WERI-Rb-1 (cell line): ENCODE measurements around the gene BTG3.

ENCODE experiments used
- DNase-seq: peaks from one replicate; pipeline ENCODE4 v3.0.0-alpha.2; 2020
- H3K27ac ChIP-seq: fragments of 250-450 bp; sonication (Bioruptor Pico); 2 replicates; pipeline ENCODE4 v1.5.1; 2020; ENCODE audit warnings: mild to moderate bottlenecking, moderate library complexity
- H3K27me3 ChIP-seq: fragments of 250-450 bp; sonication (Bioruptor Pico); 2 replicates; pipeline ENCODE4 v1.5.1; 2021; ENCODE audit warnings: mild to moderate bottlenecking, low read depth, moderate library complexity; ENCODE audit not compliant: insufficient read depth, severe bottlenecking
- H3K36me3 ChIP-seq: fragments of 250-450 bp; sonication (Bioruptor Pico); 2 replicates; pipeline ENCODE4 v1.5.1; 2020; ENCODE audit warnings: mild to moderate bottlenecking, moderate library complexity
- H3K4me3 ChIP-seq: 2 replicates; pipeline ENCODE4 v1.5.1; 2011; ENCODE audit warnings: low read depth, mild to moderate bottlenecking, control low read depth, low read length
- H3K9me3 ChIP-seq: fragments of 250-450 bp; sonication (Bioruptor Pico); 2 replicates; pipeline ENCODE4 v1.5.1; 2021; ENCODE audit warnings: mild to moderate bottlenecking, moderate library complexity; ENCODE audit not compliant: severe bottlenecking
- TF ChIP-seq, protein P1 (sequence below): IDR thresholded peaks from 2 replicates; pipeline ENCODE4 v1.5.1; 2011; ENCODE audit warnings: low read depth, mild to moderate bottlenecking, control low read depth, inconsistent platforms, low read length

The BTG3 gene

DNA sequence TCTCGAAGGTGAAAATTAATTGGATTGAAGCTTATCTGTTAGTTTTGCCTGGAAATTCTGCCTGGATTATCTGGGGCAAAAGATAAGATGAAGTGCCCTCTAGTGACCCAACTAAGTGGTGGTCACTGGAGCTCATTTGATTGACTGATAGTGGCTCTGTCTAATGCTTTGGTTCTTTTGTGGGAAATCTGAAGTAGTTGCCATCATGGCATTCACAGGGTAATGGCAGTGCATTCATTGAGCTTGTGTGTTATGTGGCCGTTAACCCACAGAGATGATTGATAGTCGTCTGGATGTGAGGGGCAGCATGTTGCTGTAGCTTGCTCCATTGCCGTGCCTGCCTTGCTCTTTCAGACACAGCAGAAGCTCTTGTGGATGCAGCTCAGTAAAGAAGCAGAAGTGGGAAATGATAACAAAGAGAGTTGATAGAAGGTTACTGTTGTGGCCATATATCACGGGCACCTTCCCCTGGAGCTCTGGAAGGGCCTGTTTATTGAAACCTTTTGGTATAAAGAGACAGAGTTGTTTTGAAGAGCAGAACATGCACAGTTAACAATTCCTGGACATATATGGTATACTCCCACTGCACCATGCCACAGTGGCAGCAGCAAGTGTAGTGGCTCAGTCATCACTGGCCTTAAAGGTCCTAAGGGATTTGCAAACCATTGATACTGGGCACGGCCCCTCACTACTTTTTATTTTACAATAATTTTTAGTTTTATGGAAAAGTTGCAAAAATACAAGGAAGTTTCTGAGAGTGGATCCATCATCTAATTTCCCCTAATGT, 57.8 kb downstream of the BTG3 start:
- Histone ChIP-seq H3K27me3 (no peaks in the 10 kb centered on the region), H3K27ac (no peak overlapping the region), H3K36me3 (peaks cover 21% of the 10 kb centered on the region), H3K9me3 (no peaks in the 10 kb centered on the region), H3K4me3 (no peak overlapping the region)
- DNase-seq, result peak; percentile 13
- TF ChIP-seq, protein P1, sequence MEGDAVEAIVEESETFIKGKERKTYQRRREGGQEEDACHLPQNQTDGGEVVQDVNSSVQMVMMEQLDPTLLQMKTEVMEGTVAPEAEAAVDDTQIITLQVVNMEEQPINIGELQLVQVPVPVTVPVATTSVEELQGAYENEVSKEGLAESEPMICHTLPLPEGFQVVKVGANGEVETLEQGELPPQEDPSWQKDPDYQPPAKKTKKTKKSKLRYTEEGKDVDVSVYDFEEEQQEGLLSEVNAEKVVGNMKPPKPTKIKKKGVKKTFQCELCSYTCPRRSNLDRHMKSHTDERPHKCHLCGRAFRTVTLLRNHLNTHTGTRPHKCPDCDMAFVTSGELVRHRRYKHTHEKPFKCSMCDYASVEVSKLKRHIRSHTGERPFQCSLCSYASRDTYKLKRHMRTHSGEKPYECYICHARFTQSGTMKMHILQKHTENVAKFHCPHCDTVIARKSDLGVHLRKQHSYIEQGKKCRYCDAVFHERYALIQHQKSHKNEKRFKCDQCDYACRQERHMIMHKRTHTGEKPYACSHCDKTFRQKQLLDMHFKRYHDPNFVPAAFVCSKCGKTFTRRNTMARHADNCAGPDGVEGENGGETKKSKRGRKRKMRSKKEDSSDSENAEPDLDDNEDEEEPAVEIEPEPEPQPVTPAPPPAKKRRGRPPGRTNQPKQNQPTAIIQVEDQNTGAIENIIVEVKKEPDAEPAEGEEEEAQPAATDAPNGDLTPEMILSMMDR, result peak; percentile 55; the same call in 1 of the 2 replicates

DNA sequence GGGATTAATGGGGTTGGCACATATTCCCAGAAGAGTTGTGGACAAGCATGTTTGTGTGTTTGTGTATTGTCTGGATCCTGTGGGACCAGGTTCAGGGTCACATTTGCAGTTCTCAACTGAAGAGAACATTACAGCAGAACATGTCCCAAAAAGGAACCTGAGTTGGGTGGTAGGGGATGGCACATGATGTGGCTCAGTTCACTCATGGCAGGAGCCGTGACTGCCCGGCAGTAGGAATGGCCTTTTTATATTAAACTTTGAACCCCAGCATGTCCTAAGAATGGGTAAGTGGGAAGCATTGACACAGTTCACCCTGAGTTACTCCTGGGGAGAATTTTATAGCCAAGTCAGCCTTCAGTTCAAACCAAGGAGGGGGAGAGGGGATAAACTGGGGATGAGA, 58.6 kb downstream of the BTG3 start:
- H3K27me3 ChIP-seq, result no peaks in the 10 kb centered on the region
- H3K9me3 ChIP-seq, result no peaks in the 10 kb centered on the region
- H3K27ac ChIP-seq, result no peak overlapping the region
- peaks cover 21% of the 10 kb centered on the region for H3K36me3 ChIP-seq
- TF ChIP-seq, protein P1, result no peak
- DNase-seq, result no peak
- no peak overlapping the region for H3K4me3 ChIP-seq

DNA sequence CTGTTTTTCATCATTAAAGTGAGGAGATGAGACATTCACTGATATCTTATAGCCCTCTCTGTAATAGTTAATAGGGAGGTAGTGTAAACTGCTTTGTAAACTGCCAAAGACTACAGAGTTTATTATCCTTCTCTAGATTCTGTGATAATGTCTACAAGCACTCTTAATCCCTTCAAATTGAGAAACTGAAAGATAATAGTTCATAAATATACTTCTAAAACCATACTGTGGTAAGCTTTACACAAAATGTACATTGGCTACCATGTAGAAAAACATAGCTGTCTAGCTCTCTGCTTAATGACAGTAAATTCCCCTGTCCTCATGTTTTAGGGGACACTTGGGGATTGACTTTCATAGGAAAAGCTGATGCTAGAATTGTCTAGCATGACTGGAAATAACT, 60.3 kb downstream of the BTG3 start:
- no peak for DNase-seq
- Histone ChIP-seq H3K27ac (no peak overlapping the region), H3K27me3 (no peaks in the 10 kb centered on the region), H3K4me3 (no peak overlapping the region), H3K36me3 (peaks cover 29% of the 10 kb centered on the region), H3K9me3 (no peaks in the 10 kb centered on the region)
- TF ChIP-seq, protein P1, result no peak

DNA sequence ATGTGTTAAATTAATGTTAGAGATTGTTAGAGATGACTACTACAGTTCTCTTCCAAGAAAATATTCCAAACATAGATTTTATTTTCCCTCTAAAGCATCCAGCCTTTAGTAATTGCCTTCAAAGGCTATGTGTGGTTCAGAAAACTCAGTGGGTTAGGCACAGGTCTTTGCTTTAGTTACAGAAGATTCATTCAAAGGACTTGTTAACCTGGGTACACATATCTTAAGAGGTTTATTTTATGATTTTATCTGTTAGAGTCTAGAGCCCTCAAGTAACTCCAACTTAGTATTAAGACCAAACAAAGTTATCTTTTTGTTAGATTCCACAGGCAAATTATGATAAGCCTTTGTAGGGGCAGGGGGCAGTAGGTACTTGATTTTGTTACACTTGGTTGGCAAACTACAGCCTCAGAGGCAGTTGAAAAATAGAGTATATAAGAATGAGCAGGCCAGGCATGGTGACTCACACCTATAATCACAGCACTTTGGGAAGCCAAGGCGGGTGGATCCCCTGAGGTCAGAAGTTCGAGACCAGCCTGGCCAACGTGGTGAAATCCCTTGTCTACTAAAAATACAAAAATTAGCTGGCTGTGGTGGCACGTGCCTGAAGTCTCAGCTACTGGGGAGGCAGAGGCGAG, 61.9 kb downstream of the BTG3 start:
- Histone ChIP-seq H3K27ac (no peak overlapping the region), H3K36me3 (peaks cover 34% of the 10 kb centered on the region), H3K9me3 (no peaks in the 10 kb centered on the region), H3K27me3 (no peaks in the 10 kb centered on the region), H3K4me3 (no peak overlapping the region)
- TF ChIP-seq, protein P1, result no peak
- DNase-seq, result no peak

DNA sequence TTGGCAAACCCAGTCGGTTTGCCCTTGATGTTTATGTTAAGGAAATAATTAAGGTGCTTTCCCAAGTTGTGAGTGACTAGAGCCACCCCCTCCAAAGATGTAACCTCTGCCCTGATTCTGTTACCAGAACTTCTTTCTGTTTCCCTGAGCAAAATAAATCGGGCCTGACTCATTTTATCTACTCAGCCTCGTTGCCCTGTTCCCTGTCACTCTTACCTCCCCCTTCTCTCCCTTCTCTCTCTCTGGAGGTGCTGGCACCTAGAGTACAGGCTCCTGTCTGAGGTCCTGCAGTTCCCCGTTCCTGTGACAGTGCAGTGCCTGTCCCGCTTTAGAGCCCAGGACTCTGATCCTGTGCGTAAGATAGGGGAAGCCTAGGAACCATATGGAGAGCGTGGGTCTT, 64.4 kb downstream of the BTG3 start:
- DNase-seq, result no peak
- Histone ChIP-seq H3K27ac (no peak overlapping the region), H3K27me3 (no peaks in the 10 kb centered on the region), H3K36me3 (peaks cover 29% of the 10 kb centered on the region), H3K9me3 (no peaks in the 10 kb centered on the region), H3K4me3 (no peak overlapping the region)
- TF ChIP-seq, protein P1, result no peak
